Loucy (cell line): ENCODE measurements around the gene LIN9.

Experiments
- EZH2phosphoT487 ChIP-seq: fragments of 200-600 bp; IDR thresholded peaks from 2 replicates; pipeline ENCODE4 v1.6.1; 2018; ENCODE audit warnings: antibody characterized with exemption, mild to moderate bottlenecking, moderate library complexity, borderline replicate concordance
- TF ChIP-seq, protein P1 (sequence below): fragments of 200-600 bp; sonication (generic); conservative IDR thresholded peaks from 2 replicates; pipeline ENCODE4 v1.5.1; 2014; ENCODE audit warnings: mild to moderate bottlenecking, antibody characterized with exemption, low read length

DNA sequence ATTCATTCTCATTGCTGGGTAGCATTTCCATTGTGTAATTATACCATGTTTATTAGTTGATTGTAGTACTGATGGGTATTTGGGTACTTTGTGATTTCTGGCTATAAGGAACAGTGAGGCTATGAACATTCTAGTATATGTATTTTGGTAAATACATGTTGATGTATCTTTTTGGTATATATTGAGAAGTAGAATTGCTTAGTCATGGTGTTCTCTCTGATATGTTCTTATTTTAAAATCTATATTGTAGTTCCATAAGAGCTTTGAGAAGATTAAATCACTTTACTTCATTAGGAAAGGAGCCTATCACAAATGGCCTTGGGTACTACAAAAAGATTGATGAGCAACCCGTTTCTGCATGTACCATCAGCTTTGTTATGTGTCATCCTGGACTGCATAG, 72.1 kb downstream of the LIN9 start:
- TF ChIP-seq, protein P1, sequence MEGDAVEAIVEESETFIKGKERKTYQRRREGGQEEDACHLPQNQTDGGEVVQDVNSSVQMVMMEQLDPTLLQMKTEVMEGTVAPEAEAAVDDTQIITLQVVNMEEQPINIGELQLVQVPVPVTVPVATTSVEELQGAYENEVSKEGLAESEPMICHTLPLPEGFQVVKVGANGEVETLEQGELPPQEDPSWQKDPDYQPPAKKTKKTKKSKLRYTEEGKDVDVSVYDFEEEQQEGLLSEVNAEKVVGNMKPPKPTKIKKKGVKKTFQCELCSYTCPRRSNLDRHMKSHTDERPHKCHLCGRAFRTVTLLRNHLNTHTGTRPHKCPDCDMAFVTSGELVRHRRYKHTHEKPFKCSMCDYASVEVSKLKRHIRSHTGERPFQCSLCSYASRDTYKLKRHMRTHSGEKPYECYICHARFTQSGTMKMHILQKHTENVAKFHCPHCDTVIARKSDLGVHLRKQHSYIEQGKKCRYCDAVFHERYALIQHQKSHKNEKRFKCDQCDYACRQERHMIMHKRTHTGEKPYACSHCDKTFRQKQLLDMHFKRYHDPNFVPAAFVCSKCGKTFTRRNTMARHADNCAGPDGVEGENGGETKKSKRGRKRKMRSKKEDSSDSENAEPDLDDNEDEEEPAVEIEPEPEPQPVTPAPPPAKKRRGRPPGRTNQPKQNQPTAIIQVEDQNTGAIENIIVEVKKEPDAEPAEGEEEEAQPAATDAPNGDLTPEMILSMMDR, result no peak
- no peak for TF ChIP-seq EZH2phosphoT487
